NCI-H82 treated with DMSO at 0.1 percent for 48 hours (cell line): ENCODE data around the gene TTI1.

ENCODE experiments used
- DNase-seq: peaks from one replicate; lab custom pipeline; 2025; ENCODE audit not compliant: unreplicated experiment; lab: John Stamatoyannopoulos, UW

The TTI1 gene

DNA sequence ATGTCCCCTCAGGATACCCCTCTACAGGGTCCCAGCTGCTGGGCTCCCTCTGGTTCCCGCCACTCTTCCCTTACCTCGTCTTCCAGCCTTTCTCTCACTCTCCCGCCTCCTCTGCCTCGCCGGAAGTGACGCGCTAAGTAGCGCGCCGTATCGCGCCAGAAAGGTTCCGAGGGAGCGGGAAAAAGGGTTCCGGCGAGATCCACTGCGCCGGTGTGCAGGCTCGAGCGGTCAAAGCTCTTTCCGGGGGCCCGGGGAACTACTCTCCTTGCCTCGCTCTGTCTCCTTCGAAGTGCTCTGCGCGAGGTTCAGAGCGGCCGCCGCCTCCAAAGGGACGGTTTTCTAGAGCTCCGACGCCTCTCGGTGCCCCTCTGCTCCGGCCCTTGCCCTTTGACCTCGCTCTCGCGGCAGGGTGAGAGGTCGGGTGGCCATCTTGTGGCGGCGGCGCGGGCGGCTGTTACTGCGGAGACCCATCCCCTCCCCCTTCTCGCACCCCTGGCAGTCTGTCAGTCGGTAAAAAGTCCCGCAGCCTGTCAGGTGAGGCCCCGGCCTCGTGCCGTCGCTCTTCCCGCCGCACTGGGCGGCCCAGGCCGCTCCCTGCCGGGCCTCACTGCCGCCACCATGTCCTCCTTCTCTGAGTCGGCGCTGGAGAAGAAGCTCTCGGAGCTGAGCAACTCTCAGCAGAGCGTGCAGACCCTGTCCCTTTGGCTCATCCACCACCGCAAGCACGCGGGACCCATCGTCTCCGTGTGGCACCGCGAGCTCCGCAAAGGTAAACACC, at the start of gene TTI1, which contains the start of gene RPRD1B:
Gene TTI1, minus strand, starts transcription at position 127 of the 778 bp plus-strand sequence. CDS start 19,640 bp downstream, outside the sequence.
Gene RPRD1B, plus strand, starts transcription at position 417 of the 778 bp plus-strand sequence. Its CDS starts 202 bp downstream, at position 619.
- peak; percentile 76 for DNase-seq

DNA sequence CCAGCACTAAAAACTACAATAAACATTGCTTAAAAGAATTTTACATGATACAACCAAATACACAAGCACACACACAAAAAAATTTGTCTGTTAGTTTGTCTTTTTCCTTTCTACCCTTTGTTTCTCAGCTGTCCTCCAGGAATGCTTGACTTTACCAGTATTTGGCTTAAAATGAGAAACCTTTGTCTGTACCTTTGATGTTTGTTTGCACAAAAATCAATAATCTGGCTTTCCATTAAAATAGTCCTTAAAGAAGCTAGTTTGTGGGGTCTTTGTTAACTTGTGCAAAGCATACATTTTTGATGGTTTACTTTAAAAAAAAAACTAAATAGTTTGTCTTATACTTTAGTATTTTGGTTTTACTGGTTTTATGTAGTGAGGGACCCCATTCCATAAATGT, 49.6 kb upstream of the TTI1 start:
- no peak for DNase-seq

DNA sequence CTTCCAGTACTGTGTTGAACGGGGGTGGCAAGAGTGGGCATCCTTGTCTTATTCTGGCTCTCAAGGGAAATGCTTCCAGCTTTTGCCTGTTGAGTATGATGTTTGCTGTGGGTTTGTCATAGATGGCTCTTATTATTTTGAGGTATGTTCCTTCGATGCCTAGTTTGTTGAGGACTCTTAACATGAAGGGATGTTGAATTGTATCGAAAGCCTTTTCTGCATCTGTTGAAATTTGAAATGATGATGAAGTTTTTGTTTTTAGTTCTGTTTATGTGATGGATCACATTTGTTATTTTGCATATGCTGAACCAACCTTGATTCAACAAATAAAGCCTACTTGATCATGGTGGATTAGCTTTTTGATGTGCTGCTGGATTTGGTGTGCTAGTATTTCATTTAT, 48.3 kb upstream of the TTI1 start:
- no peak for DNase-seq

DNA sequence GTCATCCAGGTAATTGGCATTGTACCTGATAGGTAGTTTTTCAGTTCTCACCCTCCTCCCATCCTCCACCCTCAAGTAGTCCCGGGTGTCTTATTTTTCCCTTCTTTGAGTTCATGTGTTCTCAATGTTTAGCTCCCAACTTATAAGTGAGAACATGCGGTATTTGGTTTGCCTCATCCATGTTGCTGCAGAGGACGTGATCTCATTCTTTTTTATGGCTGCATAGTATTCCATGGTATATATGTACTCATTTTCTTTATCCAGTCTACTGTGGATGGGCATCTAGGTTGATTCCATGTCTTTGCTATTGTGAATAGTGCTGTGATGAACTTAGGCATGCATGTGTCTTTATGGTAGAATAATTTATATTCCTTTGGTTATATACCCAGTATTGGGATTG, 46.1 kb upstream of the TTI1 start:
- DNase-seq = no peak

DNA sequence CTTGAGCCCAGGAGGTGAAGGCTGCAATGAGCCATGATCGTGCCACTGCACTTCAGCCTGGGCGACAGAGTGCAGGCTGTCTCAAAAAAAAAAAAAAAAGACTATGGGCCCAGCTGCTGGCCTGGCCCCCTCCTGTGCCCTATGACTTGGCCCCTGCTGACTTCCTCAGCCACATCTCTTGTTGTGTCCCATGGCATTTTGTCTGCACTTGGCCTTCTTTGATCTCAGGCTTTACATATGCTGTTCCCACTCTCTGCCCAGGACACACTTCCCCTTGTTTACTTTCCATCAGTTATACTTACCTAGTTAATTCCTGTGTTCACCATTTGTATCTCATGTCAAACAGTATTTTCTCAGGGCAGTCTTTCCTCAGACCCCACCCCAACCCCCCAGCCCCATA, 44.8 kb upstream of the TTI1 start:
- no peak for DNase-seq

DNA sequence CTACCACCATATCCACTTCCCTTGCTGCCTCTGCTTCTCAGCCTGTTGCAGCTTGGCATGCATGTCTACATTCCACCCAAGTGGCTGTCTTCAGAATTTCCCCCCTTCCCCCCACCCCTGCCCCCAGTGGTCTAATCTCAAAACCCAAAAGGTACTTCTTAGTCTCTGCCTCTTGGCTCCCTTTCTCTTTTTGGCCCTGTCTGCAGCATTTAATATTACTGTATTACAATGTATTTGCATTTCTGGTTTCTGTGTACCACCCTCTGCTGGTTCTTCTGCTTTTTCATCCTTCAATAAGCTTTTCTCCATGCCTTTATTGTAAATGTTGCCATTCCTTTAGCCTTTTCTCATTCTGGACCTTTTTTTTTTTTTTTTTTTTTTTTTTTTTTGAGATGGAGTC, 43.3 kb upstream of the TTI1 start:
- DNase-seq = no peak

DNA sequence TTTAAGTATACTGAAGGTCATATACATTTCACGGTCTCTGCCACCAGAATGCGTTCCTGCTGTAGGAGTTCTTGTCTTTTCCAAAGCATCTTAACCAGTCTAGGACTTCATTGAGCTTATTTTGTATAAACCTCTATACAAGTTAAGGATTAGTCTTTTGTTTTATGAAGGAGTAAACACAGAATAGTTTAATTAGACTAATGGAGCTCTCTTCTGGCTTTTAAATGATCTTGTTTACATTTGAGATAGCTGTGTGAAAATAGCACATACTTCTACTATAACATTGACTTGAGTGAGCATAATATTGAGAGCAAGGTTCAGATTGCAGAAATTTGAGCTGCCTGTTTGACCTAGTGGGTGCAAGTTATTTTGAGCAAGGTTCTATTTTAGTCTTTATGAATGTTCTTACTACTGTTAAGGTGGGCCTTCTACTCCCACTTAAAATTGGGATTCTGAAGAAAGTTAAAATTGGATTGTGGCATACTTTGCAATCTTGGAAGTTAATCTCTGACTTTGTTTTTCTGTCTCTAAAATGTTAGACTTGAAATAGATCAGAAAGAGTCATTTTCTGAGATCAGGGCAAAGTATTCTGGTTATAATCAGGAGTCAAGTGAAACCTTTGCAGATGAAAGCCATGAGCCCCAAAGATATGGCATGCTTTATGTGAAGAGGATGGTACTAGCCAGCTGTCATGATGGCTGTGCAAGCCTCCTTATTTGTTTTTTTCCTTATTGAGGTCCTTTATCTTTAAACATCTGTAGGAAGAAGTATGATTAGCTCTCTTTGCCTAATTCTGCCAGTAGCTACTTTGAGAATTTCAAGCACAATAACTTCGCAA, 42.1 kb upstream of the TTI1 start:
- peak; percentile 23 for DNase-seq

DNA sequence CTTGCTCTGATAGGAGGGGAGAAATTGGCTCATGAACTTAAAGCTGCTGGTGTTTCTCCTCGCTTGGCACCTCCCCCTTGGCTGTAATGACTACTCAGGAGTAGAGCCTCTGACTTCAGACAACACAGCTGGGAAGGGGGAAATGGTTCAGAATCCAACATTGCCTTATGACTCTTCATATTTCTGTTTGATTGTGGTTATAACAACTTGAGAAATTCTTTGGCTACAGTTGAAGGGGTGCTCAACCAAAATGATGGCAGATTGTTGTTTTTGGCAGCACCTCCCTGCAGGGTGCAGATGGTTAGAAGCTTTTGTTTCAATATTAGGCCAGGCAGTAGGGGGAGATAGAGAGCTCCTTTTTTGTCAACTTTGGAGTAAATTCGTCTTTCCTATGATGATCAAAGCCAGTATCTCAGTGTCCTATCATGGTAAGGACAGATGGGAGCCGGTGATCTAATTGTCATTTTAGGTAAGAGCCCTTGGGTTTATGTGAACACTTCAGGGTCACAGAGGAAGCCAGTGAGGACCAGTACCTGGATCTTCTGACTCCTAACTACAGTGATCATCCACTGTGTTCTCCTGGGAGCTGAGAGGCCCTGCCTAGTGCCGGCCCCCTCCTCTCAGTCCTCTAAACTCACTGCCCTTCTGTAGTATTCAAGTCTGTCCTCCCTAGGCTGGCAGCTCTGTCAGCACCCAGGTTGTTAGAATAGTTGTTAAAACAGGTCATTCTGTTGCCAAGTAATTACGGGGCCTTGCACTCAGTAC, 40.2 kb upstream of the TTI1 start:
- peak; percentile 76 for DNase-seq

DNA sequence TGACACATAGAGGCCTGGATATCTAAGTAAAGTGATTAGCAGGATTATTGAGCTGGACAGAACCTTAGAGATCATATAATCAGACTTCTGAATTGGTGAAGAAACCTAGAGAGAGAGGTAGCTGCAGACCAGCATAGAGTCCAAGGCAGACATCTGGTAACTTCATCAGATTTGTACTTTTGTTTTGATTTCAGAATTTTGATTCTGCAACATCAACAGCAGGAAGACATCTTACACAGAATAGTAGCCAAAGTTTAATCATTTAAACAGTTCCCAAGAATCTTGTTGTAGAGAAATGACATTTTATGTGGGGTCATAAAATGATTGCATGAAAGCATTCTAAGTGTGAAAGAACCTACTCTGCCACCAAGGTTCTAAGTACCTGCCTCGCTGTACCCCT, 39.6 kb upstream of the TTI1 start:
- no peak for DNase-seq

DNA sequence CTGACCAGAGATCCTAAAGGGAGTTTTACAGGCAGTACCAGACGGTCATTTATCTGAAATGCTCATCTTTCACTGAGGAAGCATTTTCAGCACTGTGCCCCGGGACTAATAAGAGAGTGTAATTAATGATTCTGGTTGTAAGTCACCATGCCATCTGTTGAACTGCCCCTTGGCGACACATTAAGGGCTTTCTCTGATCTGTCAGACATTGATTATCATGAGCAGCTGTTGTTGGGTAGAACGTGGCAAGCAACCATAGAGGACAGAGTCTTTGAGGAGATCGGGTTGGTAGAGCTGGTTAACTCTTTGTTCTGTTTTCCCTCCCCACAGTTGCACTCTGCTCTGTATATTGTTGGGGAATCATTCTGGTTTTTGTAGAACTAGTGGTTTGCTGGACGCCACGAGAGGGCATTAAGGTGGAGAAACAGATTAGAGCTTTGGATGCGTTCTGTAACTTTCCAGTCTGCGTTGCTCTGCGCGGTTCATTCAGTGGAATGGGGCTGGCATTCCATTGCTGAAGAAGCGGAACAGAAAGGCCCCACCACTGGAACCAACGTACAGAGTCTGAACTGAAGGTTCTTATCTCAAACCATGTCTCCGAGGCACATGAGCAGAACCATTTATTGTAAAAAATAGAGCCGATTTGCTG, 34.6 kb upstream of the TTI1 start:
- peak; percentile 89 for DNase-seq

DNA sequence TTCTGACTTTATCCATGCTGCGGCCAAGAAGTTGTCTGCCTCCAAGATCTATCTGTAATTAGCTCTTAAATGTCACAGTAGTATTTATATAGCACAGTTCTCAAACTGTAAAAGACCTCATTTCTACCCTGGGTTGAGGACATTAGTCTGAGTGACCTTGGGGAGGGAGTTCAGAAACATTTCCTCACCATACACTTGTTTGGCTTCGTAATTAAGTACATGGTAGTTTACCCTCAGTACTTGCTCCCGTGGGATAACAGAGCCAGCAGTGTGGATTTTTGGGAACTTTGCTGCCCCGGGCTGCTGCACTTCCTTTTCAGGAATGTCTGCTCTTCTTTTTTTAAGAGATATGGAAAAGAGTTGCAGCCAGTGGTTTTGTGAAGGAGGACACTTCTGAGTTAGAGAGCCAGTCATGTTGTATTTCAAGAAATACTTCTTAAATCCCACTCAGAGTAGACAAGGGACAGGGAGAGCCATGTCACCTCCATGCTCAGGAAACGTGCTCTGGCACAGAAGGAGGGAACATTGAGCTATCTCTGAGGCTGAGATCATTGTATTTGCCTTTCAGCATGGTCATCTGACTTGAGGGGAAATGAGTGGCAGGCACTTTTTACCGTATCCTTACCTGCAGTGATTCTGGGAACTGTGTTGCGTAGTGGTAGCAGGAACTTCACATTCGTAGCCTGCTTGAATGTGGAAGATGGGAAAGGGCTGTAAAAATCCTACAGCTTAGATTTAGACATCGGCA, 33.9 kb upstream of the TTI1 start:
- no peak for DNase-seq

DNA sequence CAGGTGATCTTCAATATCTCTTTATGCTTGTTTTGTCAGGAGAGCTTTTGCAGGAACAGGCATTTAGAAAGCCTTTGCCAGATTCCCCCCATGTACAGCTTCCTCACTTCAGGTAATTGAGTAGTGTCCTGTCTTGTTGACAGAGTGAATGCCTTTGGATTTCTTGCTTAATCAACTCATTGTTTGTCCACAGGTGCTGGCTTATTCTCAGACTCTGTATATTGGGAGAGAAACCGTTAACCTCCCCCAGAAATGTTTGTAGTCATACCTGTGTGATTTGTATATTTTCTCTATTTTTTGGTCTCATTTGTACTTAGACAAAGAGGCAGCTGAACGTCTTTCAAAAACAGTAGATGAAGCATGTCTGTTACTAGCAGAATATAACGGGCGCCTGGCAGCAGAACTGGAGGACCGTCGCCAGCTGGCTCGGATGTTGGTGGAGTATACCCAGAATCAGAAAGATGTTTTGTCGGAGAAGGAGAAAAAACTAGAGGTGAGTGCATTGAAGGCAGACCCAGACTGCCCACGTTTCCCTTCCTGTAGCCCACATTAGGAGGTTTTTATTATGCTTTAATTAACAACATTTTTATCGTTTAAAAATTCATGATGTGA, 32.6 kb upstream of the TTI1 start:
- no peak for DNase-seq

DNA sequence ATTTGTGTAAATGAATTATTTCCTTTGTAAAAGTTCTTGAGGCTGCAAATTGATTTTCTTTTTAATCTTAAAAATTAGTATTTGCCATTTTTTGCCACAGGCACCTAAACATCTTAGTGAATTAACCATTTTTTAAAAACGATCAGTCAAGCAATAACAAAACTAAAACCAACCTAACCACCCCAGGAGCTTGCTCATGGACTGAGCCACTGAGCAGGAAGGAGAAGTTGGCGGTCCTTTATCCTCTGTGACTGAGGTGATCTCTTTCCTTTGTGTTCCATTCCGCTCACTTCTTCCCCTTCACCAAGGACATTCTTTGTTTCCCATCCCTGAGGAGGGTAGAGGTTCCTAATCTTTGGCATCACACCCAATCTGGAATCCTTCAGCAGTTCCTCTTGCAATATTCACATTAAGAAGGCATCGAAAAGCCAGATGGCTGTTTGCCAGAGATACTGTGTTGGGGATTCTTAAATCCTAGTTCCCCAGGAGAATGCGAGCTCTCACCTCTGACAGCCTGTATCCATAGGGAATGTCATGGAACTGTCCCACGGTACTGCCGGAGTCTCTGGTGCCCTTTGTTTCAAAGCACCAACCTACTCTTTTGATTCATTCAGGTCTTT, 30.8 kb upstream of the TTI1 start:
- no peak for DNase-seq

DNA sequence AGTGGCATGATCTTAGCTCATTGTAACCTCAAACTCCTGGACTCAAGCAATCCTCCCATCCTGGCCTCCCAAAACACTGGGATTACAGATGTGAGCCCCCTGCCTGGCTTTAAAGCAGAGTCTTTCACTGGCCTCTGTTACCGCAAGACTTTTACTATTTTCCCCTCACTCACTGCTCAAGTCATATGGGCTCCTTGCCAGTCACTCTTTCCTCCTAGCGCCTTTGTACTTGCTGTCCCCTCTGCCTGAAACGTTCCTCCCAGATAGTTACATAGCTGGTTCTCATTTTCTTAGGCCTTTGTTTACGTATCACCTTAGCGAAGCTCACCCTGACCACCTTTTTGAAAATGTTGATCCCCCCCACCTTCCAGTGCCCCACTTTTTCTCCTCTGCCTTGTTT, 29.6 kb upstream of the TTI1 start:
- DNase-seq = no peak

DNA sequence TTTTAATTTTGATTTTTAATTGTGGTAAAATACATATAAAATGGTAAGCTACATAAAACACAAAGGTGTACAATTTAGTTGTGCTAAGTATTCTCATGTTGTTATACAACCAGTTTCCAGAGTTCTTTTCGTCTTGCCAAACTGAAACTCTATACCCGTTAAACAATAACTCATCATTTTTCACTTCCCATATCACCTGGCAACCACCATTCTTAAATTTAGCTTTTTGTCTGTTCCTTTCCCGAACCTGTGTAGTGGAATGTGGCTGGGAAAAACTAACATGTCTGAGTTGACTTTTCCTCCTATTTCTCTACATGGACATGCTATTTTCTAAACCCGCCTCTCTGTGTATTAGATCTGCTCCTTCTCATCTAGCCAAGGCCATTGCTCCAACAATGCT, 27.9 kb upstream of the TTI1 start:
- no peak for DNase-seq

DNA sequence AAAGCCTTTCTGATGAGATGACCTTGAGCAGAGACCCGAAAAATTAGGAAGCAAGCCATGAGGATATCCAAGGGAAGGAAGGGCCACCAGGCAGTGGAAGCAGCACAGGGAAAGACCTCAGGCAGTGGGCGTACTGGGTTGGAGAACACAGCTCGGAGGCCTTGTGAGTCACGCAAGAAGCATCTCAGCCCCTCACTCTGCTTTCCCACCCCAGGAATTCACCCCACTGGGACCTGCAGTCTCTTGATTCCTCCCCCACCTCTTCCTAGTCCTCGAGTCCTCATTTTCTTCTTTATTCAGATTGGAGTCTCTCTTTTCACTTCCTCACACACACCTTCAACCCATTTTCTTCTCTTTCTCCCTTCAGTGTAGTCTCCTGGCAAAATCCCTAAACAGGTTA, 27.3 kb upstream of the TTI1 start:
- no peak for DNase-seq

DNA sequence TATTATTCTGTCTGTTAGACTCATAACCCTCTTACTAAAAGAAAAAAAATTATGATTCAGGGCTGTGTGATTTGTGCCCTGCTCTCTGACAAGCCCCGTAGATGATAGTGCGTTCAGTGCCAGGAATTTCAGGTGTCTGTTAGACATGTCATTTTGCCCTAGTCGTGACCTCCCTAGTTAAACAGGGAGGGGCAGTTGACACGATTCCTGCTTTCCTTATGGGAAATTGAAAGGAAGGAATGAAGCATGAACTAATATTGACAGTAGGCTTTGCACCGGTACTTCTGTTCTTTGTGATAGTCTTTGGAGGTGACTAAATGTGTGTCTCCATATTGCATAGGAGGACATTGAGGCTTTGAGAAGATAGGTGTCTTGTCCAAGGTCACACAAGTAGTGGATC, 26.6 kb upstream of the TTI1 start:
- no peak for DNase-seq

DNA sequence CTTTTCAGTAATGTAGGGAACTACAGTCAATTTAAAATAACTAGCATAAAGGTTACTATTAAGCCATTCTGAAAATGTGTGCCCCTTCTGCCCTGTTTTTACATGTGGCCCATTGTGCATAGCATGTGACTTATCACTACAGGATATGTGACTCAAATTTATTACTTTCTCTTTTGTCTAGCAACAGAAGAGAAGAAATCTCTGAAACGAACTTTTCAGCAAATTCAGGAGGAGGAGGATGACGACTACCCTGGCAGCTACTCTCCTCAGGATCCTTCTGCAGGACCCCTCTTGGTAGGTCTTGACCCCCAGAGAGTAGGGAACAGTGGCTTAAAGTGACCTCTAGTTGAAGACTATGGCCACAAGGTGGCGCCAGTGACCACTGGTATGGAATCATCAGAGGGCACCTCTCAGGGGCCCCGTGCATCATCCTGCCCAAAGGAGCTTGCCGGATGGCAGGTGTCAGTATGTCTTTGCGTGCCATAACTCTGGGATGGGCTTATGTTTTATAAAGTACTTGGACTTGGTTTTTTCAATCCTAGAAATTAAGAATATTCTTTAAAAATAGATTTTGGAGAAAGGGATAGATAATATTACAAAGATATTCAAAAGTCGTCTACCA, 24.2 kb upstream of the TTI1 start:
- peak; percentile 49 for DNase-seq

DNA sequence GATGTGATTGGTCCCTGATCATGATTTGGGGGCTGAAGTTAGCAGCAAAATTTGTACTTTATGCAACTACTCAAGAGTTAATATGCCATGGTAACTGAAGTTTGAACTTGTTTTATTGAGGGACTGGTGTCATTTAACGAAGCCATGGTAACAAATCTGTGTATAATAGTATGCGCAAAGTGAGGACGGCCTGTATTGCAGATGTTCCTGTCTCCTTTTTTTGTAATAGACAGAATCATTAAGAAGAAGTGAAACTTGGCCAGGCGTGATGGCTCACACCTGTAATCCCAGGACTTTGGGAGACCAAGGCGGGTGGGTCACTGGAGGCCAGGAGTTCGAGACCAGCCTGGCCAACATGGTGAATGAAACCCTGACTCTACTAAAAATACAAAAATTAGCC, 22.6 kb upstream of the TTI1 start:
- no peak for DNase-seq
